ENCODE results near the gene CCDC60. TPM values are rescaled to one million over a fixed set of nuclear protein-coding genes. Genes with fewer than 3 reads are reported as not detected.

The CCDC60 gene
- total RNA-seq, 4 donors from 2014 or later: not detected

DNA sequence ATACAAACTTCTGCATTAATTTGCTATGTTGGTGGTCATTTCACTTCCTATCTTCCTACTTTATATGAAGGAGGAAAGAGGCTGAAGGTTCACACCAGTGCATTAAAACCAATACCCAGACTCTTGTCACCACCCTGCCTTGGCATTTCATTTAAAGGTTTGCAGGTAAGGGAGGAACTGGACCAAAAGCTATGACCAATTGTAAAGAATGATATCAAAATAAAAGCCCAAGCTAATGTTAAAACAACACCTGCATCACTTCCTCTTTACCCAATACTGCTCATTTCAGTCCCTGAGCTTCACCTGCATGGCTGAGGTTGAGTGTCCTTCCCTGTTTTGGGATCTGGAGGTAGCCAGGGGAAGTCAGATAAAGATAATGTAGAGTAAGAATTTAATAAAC lies 211.8 kb downstream of the CCDC60 start:
- H3K4me3 ChIP-seq (ENCODE audit: low read depth, poor library complexity, severe bottlenecking): no peak overlapping the region
- no peak for DNase-seq (ENCODE audit: low spot score in 2 of 2)
- intact Hi-C loops (cut with DNase I; ENCODE audit: low total_unique reads): loop anchor here (10.0 kb wide), 1 partner anchor 1142 kb away; no protein-coding TSS in a partner anchor
- TF ChIP-seq POLR2A (IDR thresholded peaks at IDR 0.05) (no peak), CTCF (IDR thresholded peaks at IDR 0.05) (no peak)

DNA sequence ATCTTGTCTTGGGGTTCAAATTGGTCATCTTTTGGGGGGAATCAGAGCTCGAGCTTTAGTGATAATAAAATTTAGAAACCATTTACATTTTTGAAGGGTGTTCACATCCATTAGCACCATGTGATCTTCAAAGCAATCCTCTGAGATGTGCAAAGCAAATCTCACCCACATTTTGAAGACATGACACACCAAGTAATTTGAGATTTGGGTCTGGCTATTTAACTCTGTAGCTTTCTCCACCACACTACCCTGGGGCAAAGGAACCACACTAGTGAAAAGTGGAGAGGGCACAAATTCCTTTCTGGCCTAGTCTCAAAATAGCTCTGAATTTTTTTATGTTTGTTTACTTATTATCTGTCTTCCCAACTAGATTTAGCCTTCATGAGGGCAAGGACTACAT lies 212.5 kb downstream of the CCDC60 start:
- intact Hi-C loops (cut with DNase I; ENCODE audit: low total_unique reads): loop anchor here (10.0 kb wide), 1 partner anchor 1142 kb away; no protein-coding TSS in a partner anchor

DNA sequence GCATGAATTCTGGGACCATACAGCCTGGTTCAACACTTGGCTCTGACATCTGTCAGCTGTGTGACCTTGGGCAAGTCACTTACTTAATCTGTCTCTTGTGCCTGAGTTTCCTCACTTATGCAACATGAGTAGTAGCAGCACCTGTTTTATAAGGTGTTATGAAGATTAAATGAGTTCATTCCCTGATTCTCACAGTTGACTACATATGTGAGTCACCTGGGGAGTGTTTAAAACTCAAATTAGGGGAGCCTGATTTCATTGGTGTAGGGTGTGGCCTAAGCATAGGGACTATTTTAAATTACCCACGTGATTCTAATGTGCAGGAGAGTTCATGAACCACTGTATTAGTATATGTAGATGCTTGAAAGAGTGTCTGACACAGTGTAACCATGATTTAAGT lies 222.3 kb downstream of the CCDC60 start:
- intact Hi-C loops (cut with DNase I; ENCODE audit: low total_unique reads): no loop called here
- 19 to 21% methylated on average over 1 of the region's 1 CpG for WGBS, 2 donors
- DNase-seq (ENCODE audit: low spot score in 2 of 2): no peak

More for the DNA sequence above, 212.5 kb downstream of the CCDC60 start:
- no peak overlapping the region for H3K4me3 ChIP-seq (ENCODE audit: low read depth, poor library complexity, severe bottlenecking)
- no peak for DNase-seq (ENCODE audit: low spot score in 2 of 2)
- WGBS, 2 donors: 20 to 21% methylated on average over 1 of the region's 1 CpG
- no peak for TF ChIP-seq POLR2A (IDR thresholded peaks at IDR 0.05)
- TF ChIP-seq CTCF (IDR thresholded peaks at IDR 0.05): no peak

DNA sequence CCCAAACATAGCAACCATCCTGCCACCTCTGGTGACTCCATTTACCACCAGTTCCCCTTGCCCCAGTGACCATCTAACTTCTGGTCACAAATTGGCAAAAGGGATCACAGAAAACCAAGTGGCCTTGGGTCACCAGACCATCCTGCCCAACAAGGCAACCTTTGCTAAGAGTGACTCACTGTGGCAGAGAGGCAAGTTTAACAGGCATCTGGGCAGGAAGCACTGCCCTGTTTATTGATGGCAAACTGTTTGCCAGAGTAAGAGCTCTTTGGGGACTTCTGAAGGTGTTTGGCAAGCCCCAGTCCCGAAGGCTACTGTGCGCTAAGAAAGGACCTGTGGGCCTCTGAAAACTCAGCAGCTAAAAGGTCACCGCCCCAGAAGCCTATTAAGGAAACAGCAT lies 230.9 kb downstream of the CCDC60 start:
- TF ChIP-seq CTCF (IDR thresholded peaks at IDR 0.05) (no peak), POLR2A (IDR thresholded peaks at IDR 0.05) (no peak)
- intact Hi-C loops (cut with DNase I; ENCODE audit: low total_unique reads): no loop called here
- no peak for DNase-seq (ENCODE audit: low spot score in 2 of 2)
- H3K4me3 ChIP-seq (ENCODE audit: low read depth, poor library complexity, severe bottlenecking): no peak overlapping the region
- WGBS, 2 donors: 90 to 98% methylated on average over 3 of the region's 3 CpGs

More for the DNA sequence above, 222.3 kb downstream of the CCDC60 start:
- no peak overlapping the region for H3K4me3 ChIP-seq (ENCODE audit: low read depth, poor library complexity, severe bottlenecking)
- TF ChIP-seq CTCF (IDR thresholded peaks at IDR 0.05) (no peak), POLR2A (IDR thresholded peaks at IDR 0.05) (no peak)

DNA sequence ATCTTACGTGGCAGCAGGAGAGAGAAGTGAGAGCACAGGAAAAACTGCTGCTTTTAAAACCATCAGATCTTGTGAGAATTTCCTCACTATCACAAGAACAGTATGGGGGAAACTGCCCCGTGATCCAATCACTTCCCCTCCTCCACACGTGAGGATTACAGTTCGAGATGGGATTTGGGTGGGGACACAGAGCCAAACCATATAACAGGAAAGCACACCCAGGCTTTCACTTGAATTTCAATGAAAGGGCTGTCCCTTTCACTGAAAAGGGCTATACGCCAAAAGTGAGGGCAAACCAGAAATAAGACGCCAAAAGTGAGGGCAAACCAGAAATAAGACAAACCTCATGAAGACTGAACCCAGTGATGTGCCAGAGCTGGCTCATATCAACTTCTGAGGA lies 236.2 kb downstream of the CCDC60 start:
- 55 to 81% methylated on average over 6 of the region's 6 CpGs for WGBS, 2 donors
- H3K4me3 ChIP-seq (ENCODE audit: low read depth, poor library complexity, severe bottlenecking): no peak overlapping the region
- intact Hi-C loops (cut with DNase I; ENCODE audit: low total_unique reads): no loop called here
- TF ChIP-seq POLR2A (IDR thresholded peaks at IDR 0.05): no peak
- TF ChIP-seq CTCF (IDR thresholded peaks at IDR 0.05): no peak
- DNase-seq (ENCODE audit: low spot score in 2 of 2): no peak

DNA sequence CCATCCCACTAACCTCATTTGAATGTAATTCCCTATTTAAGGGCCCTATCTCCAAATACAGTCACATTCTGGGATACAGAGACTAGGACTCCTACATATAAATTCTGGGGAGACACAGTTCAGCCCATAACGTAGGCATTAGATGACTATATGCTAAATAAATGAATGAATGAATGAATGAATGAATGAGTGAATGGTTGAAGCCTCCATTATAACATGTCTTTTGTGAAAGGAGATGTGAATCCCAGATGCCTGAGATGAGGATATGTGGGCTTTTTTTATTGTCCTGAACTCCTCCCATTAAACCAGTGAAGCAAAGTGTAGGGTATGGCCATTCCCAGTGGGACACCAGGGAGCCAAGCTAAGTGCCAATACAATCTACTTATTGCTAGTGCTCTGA lies 238.6 kb downstream of the CCDC60 start:
- intact Hi-C loops (cut with DNase I; ENCODE audit: low total_unique reads): no loop called here
- TF ChIP-seq CTCF (IDR thresholded peaks at IDR 0.05) (no peak), POLR2A (IDR thresholded peaks at IDR 0.05) (no peak)
- no peak for DNase-seq (ENCODE audit: low spot score in 2 of 2)
- 86 to 88% methylated on average over 1 of the region's 1 CpG for WGBS, 2 donors
- no peak overlapping the region for H3K4me3 ChIP-seq (ENCODE audit: low read depth, poor library complexity, severe bottlenecking)

Data from lower leg skin (tissue), 4 donors.